SH-SY5Y (cell line): ENCODE data around the gene KLF13.

Experiments used
- GATA2 ChIP-seq: IDR thresholded peaks from 2 replicates; pipeline ENCODE4 v1.6.1; 2011; ENCODE audit warnings: mild to moderate bottlenecking, low read depth, low read length
- GATA3 ChIP-seq: IDR thresholded peaks from 2 replicates; pipeline ENCODE4 v1.6.1; 2011; ENCODE audit warnings: low read depth, mild to moderate bottlenecking, low read length, moderate library complexity

- TF ChIP-seq GATA3 (no peak), GATA2 (no peak)
These were observed 1.6 kb upstream of the KLF13 start for GRCh38 chr15:31324806-31325594.
